NCI-H69 (cell line): ENCODE data around the gene TPCN2.
"Not testable (repeated sequence)": the region's sequence is repeated elsewhere in the genome, so short reads cannot be mapped to it uniquely, and the experiment has no call there.

Source experiments
- DNase-seq: peaks from one replicate; lab custom pipeline; 2025; lab: John Stamatoyannopoulos, UW

TPCN2 gene

GRCh38 chr11:69130654-69131053 is 81.9 kb downstream of the TPCN2 start:
- no peak for DNase-seq

GRCh38 chr11:69131121-69131566 is 82.4 kb downstream of the TPCN2 start:
- DNase-seq: no peak

- peak; percentile 61 for DNase-seq
Observed at GRCh38 chr11:69131644-69132300, 83.0 kb downstream of the TPCN2 start.

GRCh38 chr11:69132301-69132670 is 83.6 kb downstream of the TPCN2 start:
- no peak for DNase-seq

GRCh38 chr11:69133251-69133650 is 84.5 kb downstream of the TPCN2 start:
- DNase-seq: no peak

GRCh38 chr11:69134182-69134581 is 85.5 kb downstream of the TPCN2 start:
- DNase-seq: not testable (repeated sequence)

GRCh38 chr11:69134957-69135356 is 86.2 kb downstream of the TPCN2 start:
- no peak for DNase-seq

GRCh38 chr11:69135420-69136363 is 87.0 kb downstream of the TPCN2 start:
- DNase-seq: no peak

- DNase-seq: no peak
Observed at GRCh38 chr11:69136471-69136870, 87.7 kb downstream of the TPCN2 start.

GRCh38 chr11:69137151-69137844 is 88.6 kb downstream of the TPCN2 start:
- no peak for DNase-seq

- DNase-seq: no peak
Observed at GRCh38 chr11:69138265-69138664, 89.5 kb downstream of the TPCN2 start.

GRCh38 chr11:69140161-69140560 is 91.4 kb downstream of the TPCN2 start:
- not testable (repeated sequence) for DNase-seq

GRCh38 chr11:69140635-69141034 is 91.9 kb downstream of the TPCN2 start:
- DNase-seq: no peak

- no peak for DNase-seq
Observed at GRCh38 chr11:69141742-69142141, 93.0 kb downstream of the TPCN2 start.

GRCh38 chr11:69142895-69143294 is 94.2 kb downstream of the TPCN2 start:
- no peak for DNase-seq

GRCh38 chr11:69144316-69145049 is 95.8 kb downstream of the TPCN2 start:
- DNase-seq: no peak

GRCh38 chr11:69145050-69145380 is 96.3 kb downstream of the TPCN2 start:
- no peak for DNase-seq

- DNase-seq: no peak
Observed at GRCh38 chr11:69148377-69148762, 99.6 kb downstream of the TPCN2 start.

- no peak for DNase-seq
Observed at GRCh38 chr11:69148806-69149205, 100.1 kb downstream of the TPCN2 start.

GRCh38 chr11:69149338-69150045 is 100.8 kb downstream of the TPCN2 start:
- DNase-seq: not testable (repeated sequence)

GRCh38 chr11:69150175-69150574 is 101.4 kb downstream of the TPCN2 start:
- no peak for DNase-seq
